ENCODE data around the gene UBR2. TPM values are rescaled to one million over a fixed set of nuclear protein-coding genes. Genes with fewer than 3 reads are reported as not detected.

Gene UBR2
- total and polyA plus RNA-seq, 2 of the 13 experiments (the other 11 are each of a cell fraction or from before 2014, with no cell fraction given): 17.6 to 29.3 TPM

DNA sequence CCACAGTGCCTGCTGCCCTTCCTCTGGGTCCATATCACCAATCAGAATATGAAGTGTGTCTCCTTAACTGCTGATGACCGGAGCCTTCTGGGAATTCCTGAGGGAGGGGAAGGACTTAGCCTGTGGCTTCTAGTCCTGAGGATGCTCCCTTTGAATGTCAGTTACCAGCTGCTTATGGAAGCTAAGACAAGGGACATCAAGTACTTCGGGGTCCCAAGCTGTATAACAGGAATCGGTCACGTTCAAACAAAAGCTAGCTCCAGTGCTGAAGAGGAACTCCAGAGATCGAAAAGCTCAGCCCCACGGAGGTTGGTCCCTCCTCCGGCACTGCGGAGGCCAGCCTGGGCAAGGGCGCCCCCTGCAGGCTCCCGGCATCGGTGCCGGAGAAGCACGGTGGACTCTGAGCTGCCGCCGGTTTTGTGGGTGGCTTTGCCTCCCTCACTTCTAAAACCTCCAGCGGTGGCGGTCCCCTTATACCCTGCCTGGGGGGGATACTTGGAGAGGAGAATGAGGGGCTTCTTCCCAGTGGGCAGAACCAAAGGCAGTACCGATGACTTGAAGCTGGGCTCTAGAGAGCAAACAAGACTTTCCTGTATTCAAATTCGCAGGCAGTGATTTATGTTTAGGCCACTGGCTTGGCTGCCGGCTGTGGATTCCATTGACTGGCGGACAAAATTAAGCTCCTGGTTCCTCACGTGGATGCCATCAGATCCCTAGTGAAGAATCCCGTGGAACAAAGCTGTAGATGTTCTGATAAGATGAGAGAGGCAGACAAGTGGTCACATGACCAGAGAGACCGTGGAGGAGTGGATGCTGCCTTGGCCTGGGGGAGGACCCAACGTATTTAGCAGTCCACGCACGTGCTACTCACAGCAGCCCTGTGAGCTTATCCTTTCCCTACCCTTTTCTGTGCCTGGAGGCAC is 16.2 kb upstream of the UBR2 start (continued):
- TF ChIP-seq, protein P1, sequence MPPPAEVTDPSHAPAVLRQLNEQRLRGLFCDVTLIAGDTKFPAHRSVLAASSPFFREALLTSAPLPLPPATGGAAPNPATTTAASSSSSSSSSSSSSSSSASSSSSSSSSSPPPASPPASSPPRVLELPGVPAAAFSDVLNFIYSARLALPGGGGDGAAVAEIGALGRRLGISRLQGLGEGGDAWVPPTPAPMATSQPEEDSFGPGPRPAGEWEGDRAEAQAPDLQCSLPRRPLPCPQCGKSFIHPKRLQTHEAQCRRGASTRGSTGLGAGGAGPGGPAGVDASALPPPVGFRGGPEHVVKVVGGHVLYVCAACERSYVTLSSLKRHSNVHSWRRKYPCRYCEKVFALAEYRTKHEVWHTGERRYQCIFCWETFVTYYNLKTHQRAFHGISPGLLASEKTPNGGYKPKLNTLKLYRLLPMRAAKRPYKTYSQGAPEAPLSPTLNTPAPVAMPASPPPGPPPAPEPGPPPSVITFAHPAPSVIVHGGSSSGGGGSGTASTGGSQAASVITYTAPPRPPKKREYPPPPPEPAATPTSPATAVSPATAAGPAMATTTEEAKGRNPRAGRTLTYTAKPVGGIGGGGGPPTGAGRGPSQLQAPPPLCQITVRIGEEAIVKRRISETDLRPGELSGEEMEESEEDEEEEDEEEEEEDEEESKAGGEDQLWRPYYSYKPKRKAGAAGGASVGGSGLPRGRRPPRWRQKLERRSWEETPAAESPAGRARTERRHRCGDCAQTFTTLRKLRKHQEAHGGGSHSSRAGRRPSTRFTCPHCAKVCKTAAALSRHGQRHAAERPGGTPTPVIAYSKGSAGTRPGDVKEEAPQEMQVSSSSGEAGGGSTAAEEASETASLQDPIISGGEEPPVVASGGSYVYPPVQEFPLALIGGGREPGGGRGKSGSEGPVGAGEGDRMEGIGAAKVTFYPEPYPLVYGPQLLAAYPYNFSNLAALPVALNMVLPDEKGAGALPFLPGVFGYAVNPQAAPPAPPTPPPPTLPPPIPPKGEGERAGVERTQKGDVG (CRISPR knock-in tag; IDR thresholded peaks at IDR 0.05; ENCODE audit: borderline replicate concordance): no peak
- TF ChIP-seq ZNF530 (CRISPR knock-in tag; IDR thresholded peaks at IDR 0.05; ENCODE audit: low read depth) (no peak), ZNF879 (CRISPR knock-in tag; IDR thresholded peaks at IDR 0.05) (no peak), ZNF329 (CRISPR knock-in tag; IDR thresholded peaks at IDR 0.05; ENCODE audit: low read depth) (peak; percentile 64; the same call in 1 of the 2 replicates), NCOA5 (CRISPR knock-in tag; IDR thresholded peaks at IDR 0.05) (no peak), ZNF788 (CRISPR knock-in tag; IDR thresholded peaks at IDR 0.05; ENCODE audit: borderline replicate concordance) (0 out of 2 replicates have a peak, but pooled peaks have one; percentile 43), POLR2AphosphoS2 (IDR thresholded peaks at IDR 0.05; ENCODE audit: low read depth, low read length) (no peak), CHD2 (IDR thresholded peaks at IDR 0.05; ENCODE audit: low read depth, low read length) (no peak), BHLHE40 (IDR thresholded peaks at IDR 0.05; ENCODE audit: low read length) (peak; percentile 71), ZFP37 (CRISPR knock-in tag; IDR thresholded peaks at IDR 0.05; ENCODE audit: borderline replicate concordance) (no peak), ATF1 (CRISPR knock-in tag; IDR thresholded peaks at IDR 0.05) (no peak), RFX3 (CRISPR knock-in tag; IDR thresholded peaks at IDR 0.05) (no peak), MBNL3 (CRISPR knock-in tag; conservative IDR thresholded peaks at IDR 0.05) (no peak), FOSL2 (CRISPR knock-in tag; IDR thresholded peaks at IDR 0.05) (peak; percentile 14; the same call in 1 of the 2 replicates), MTF1 (CRISPR knock-in tag; IDR thresholded peaks at IDR 0.05) (no peak), ZNF333 (CRISPR knock-in tag; IDR thresholded peaks at IDR 0.05; ENCODE audit: borderline replicate concordance) (0 out of 2 replicates have a peak, but pooled peaks have one; percentile 31), NKX3-1 (CRISPR knock-in tag; IDR thresholded peaks at IDR 0.05) (no peak)
- TF ChIP-seq, protein P2, sequence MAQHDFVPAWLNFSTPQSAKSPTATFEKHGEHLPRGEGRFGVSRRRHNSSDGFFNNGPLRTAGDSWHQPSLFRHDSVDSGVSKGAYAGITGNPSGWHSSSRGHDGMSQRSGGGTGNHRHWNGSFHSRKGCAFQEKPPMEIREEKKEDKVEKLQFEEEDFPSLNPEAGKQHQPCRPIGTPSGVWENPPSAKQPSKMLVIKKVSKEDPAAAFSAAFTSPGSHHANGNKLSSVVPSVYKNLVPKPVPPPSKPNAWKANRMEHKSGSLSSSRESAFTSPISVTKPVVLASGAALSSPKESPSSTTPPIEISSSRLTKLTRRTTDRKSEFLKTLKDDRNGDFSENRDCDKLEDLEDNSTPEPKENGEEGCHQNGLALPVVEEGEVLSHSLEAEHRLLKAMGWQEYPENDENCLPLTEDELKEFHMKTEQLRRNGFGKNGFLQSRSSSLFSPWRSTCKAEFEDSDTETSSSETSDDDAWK (CRISPR knock-in tag; IDR thresholded peaks at IDR 0.05): no peak
- TF ChIP-seq, protein P3, sequence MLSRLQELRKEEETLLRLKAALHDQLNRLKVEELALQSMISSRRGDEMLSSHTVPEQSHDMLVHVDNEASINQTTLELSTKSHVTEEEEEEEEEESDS (CRISPR knock-in tag; IDR thresholded peaks at IDR 0.05; ENCODE audit: borderline replicate concordance): no peak
- TF ChIP-seq, protein P4, sequence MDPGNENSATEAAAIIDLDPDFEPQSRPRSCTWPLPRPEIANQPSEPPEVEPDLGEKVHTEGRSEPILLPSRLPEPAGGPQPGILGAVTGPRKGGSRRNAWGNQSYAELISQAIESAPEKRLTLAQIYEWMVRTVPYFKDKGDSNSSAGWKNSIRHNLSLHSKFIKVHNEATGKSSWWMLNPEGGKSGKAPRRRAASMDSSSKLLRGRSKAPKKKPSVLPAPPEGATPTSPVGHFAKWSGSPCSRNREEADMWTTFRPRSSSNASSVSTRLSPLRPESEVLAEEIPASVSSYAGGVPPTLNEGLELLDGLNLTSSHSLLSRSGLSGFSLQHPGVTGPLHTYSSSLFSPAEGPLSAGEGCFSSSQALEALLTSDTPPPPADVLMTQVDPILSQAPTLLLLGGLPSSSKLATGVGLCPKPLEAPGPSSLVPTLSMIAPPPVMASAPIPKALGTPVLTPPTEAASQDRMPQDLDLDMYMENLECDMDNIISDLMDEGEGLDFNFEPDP (CRISPR knock-in tag; conservative IDR thresholded peaks at IDR 0.05): no peak
- TF ChIP-seq, protein P5, sequence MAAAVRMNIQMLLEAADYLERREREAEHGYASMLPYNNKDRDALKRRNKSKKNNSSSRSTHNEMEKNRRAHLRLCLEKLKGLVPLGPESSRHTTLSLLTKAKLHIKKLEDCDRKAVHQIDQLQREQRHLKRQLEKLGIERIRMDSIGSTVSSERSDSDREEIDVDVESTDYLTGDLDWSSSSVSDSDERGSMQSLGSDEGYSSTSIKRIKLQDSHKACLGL (CRISPR knock-in tag; IDR thresholded peaks at IDR 0.05): 0 out of 2 replicates have a peak, but pooled peaks have one; percentile 18
